B cell (primary cell): ENCODE measurements around the gene MYH14. TPM values are rescaled to one million over a fixed set of nuclear protein-coding genes. Genes with fewer than 3 reads are reported as not detected.

Source experiments
- ATAC-seq: fragments of 200-7000 bp; cut with Tn5 transposase; one replicate; pipeline ENCODE4 v1.10.0; 2021; ENCODE audit warnings: low read depth, mild to moderate bottlenecking, moderate number of reproducible peaks, moderate library complexity
- CTCF ChIA-PET: fragments of 350-600 bp; sonication (Branson Sonifier 250); formaldehyde crosslinking; loops from one replicate; lab custom pipeline; 2021; ENCODE audit warnings: antibody characterized with exemption, inconsistent platforms; lab: Charles Lee
- POLR2A ChIA-PET: fragments of 350-600 bp; sonication (Branson Sonifier 250); formaldehyde crosslinking; loops from one replicate; lab custom pipeline; 2021; ENCODE audit warnings: antibody characterized with exemption; lab: Charles Lee
- DNase-seq: peaks from one replicate; pipeline ENCODE4 v3.0.0; 2013
- H2AFZ ChIP-seq: 2 replicates; pipeline ENCODE4 v1.6.1; 2012; ENCODE audit warnings: mild to moderate bottlenecking, low read depth, low read length; ENCODE audit not compliant: insufficient read depth, poor library complexity, severe bottlenecking
- H3K27ac ChIP-seq, 2 donors: 1 replicate in 1 of 2; 2 replicates in 1 of 2; pipeline ENCODE4 v1.5.1; 2012 to 2013; ENCODE audit warnings: low read length in 2 of 2, mild to moderate bottlenecking in 2 of 2, moderate library complexity in 1 of 2
- H3K27me3 ChIP-seq, 4 experiments: fragments of 200-600 bp in 1 of 4; sonication (generic) in 1 of 4; replicated peaks in 1 of 4; 1 replicate in 2 of 4; 2 replicates in 2 of 4; pipeline versions ENCODE4 v1.6.1 to v1.7.0; 2013 to 2016; ENCODE audit warnings: low read length in 3 of 4, mild to moderate bottlenecking in 2 of 4, mixed read lengths in 1 of 4, moderate library complexity in 1 of 4; ENCODE audit not compliant: insufficient read depth in 4 of 4, control insufficient read depth in 3 of 4; ENCODE audit errors: control extremely low read depth in 1 of 4
- H3K36me3 ChIP-seq, 2 experiments: replicated peaks in 1 of 2; 1 replicate in 1 of 2; 2 replicates in 1 of 2; pipeline versions ENCODE4 v1.6.1 to v1.7.1; 2013; ENCODE audit warnings: low read length in 1 of 2; ENCODE audit not compliant: insufficient read depth in 2 of 2, control insufficient read depth in 1 of 2; ENCODE audit errors: control extremely low read depth in 1 of 2, extremely low read depth in 1 of 2
- H3K4me1 ChIP-seq, 2 donors: fragments of 200-600 bp in 1 of 2; sonication (generic) in 1 of 2; 1 replicate in 1 of 2; 2 replicates in 1 of 2; pipeline versions ENCODE4 v1.5.1 to v1.6.1; 2013 to 2017; ENCODE audit warnings: low read length in 2 of 2; ENCODE audit not compliant: control insufficient read depth in 2 of 2, insufficient read depth in 2 of 2
- H3K4me2 ChIP-seq: replicated peaks from 2 replicates; pipeline ENCODE3; 2012; ENCODE audit warnings: mild to moderate bottlenecking, low read depth, low read length; ENCODE audit not compliant: poor library complexity, severe bottlenecking
- H3K4me3 ChIP-seq, 5 experiments: fragments of 200-600 bp in 1 of 5; sonication (generic) in 1 of 5; 1 replicate in 3 of 5; 2 replicates in 2 of 5; pipeline versions ENCODE4 v1.5.1 to v1.7.0; 2011 to 2016; ENCODE audit warnings: low read length in 4 of 5, mild to moderate bottlenecking in 4 of 5, low read depth in 2 of 5, control low read depth in 1 of 5, moderate library complexity in 1 of 5; ENCODE audit not compliant: insufficient read depth in 1 of 5; ENCODE audit errors: control extremely low read depth in 1 of 5, extremely low read depth in 1 of 5
- H3K79me2 ChIP-seq: fragments of 200-600 bp; sonication (generic); one replicate; pipeline ENCODE4 v1.6.0; 2016; ENCODE audit warnings: low read length; ENCODE audit not compliant: control insufficient read depth, insufficient read depth
- H3K9ac ChIP-seq: fragments of 200-600 bp; sonication (generic); 2 replicates; pipeline ENCODE4 v1.6.1; 2017; ENCODE audit warnings: mild to moderate bottlenecking, low read length, moderate library complexity
- H3K9me3 ChIP-seq, 3 donors: one replicate each; pipeline versions ENCODE4 v1.6.1 to v1.7.1; 2013; ENCODE audit warnings: low read length in 2 of 3; ENCODE audit not compliant: control insufficient read depth in 2 of 3, insufficient read depth in 1 of 3; ENCODE audit errors: control extremely low read depth in 1 of 3
- H4K20me1 ChIP-seq: 2 replicates; pipeline ENCODE4 v1.6.0; 2012; ENCODE audit warnings: mild to moderate bottlenecking, low read length; ENCODE audit not compliant: insufficient read depth, control insufficient read depth, poor library complexity, severe bottlenecking
- H3K27ac Mint-ChIP-seq: one replicate; pipeline ENCODE4 v1.8.0; 2021; ENCODE audit warnings: mixed read lengths
- H3K27me3 Mint-ChIP-seq: one replicate; pipeline ENCODE4 v1.8.0; 2021; ENCODE audit warnings: mixed read lengths
- H3K4me1 Mint-ChIP-seq: one replicate; pipeline ENCODE4 v1.8.0; 2021; ENCODE audit warnings: mixed read lengths
- H3K4me3 Mint-ChIP-seq: one replicate; pipeline ENCODE4 v1.8.0; 2021; ENCODE audit warnings: mixed read lengths
- H3K9me3 Mint-ChIP-seq: one replicate; pipeline ENCODE4 v1.8.0; 2022; ENCODE audit warnings: mixed read lengths; ENCODE audit not compliant: insufficient read depth
- EZH2 ChIP-seq: IDR thresholded peaks from 2 replicates; pipeline ENCODE4 v1.6.1; 2012; ENCODE audit warnings: borderline replicate concordance, low read depth, mild to moderate bottlenecking, moderate library complexity, low read length; ENCODE audit not compliant: insufficient read depth, poor library complexity, severe bottlenecking
- WGBS: methylation state at CpG from one replicate; pipeline ENCODE4 v1.1.5; 2013; ENCODE audit warnings: missing lambda C conversion rate; ENCODE audit not compliant: insufficient coverage; 5-methylcytosine and 5-hydroxymethylcytosine counted together
- intact Hi-C: fragments of 100-400 bp; cut with micrococcal nuclease; formaldehyde crosslinking; loops from one replicate; pipeline ENCODE4 v1.10.0; 2022
- polyA plus RNA-seq: library from polyadenylated mRNA; depleted of rRNA; stranded (reverse); fragments of >200 nt; gene quantifications from 2 replicates; pipeline ENCODE4 v1.2.3, GENCODE V29; 2012
- total RNA-seq, 2 donors: library from RNA; stranded (reverse); fragments of 120-200 nt in 1 of 2; gene quantifications; 1 replicate in 1 of 2; 2 replicates in 1 of 2; pipeline versions ENCODE4 v1.2.3 to v1.2.4, GENCODE V29; 2013 to 2022
- TF ChIP-seq, protein P1 (sequence below): fragments of 200-600 bp; IDR thresholded peaks from one replicate; pipeline ENCODE4 v1.8.0; 2022; ENCODE audit warnings: antibody characterized with exemption, mild to moderate bottlenecking

The MYH14 gene
- total and polyA plus RNA-seq, 2 donors (not counting 1 experiment from before 2014, with no cell fraction given): not detected

DNA sequence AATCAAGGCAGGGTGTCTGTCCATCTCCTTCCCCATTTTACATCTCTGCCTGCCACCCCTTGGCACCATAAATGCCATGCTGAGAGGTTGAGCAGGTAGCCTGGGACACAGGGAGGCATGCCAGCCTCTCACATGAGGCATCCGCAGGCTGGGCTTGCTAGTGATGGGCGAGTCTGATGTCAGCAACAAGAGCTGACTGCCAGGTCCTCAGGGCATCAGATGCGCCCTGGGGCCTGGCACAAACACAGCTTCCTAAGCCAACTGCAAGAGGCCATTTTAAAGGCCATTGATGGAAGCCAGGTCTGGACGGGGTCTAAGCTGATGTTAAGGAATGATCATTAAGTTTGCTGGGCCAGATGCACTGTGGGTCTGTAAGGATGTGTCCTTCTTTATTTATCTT, 34.6 kb downstream of the MYH14 start:
- Mint-ChIP-seq H3K4me1 (no peaks in the 10 kb centered on the region), H3K27me3 (peaks cover 22% of the 10 kb centered on the region), H3K27ac (no peak overlapping the region), H3K4me3 (no peak overlapping the region), H3K9me3 (peaks cover 4% of the 10 kb centered on the region)
- Histone ChIP-seq H3K27me3 (no peaks in the 10 kb centered on the region), H3K79me2 (no peaks in the 10 kb centered on the region), H3K4me2 (no peak overlapping the region), H3K4me1 (no peaks in the 10 kb centered on the region), H3K4me3 (no peak overlapping the region), H3K36me3 (no peaks in the 10 kb centered on the region), H4K20me1 (no peaks in the 10 kb centered on the region), H3K9ac (no peak overlapping the region), H2AFZ (no peak overlapping the region), H3K27ac (no peak overlapping the region), H3K9me3 (peaks cover 0 to 3% (median 0%) of the 10 kb centered on the region in 3 donors)
- ChIA-PET CTCF (no interaction called here), POLR2A (no interaction called here)
- intact Hi-C loops: no loop called here
- ATAC-seq: no peak
- WGBS: 85% methylated on average over 2 of the region's 4 CpGs
- TF ChIP-seq EZH2: no peak
- TF ChIP-seq, protein P1, sequence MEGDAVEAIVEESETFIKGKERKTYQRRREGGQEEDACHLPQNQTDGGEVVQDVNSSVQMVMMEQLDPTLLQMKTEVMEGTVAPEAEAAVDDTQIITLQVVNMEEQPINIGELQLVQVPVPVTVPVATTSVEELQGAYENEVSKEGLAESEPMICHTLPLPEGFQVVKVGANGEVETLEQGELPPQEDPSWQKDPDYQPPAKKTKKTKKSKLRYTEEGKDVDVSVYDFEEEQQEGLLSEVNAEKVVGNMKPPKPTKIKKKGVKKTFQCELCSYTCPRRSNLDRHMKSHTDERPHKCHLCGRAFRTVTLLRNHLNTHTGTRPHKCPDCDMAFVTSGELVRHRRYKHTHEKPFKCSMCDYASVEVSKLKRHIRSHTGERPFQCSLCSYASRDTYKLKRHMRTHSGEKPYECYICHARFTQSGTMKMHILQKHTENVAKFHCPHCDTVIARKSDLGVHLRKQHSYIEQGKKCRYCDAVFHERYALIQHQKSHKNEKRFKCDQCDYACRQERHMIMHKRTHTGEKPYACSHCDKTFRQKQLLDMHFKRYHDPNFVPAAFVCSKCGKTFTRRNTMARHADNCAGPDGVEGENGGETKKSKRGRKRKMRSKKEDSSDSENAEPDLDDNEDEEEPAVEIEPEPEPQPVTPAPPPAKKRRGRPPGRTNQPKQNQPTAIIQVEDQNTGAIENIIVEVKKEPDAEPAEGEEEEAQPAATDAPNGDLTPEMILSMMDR: no peak
- DNase-seq: no peak

- intact Hi-C loops: no loop called here
- ATAC-seq (no peak), DNase-seq (no peak)
- Mint-ChIP-seq H3K4me3 (no peak overlapping the region), H3K4me1 (no peaks in the 10 kb centered on the region), H3K9me3 (peaks cover 4% of the 10 kb centered on the region), H3K27ac (no peak overlapping the region), H3K27me3 (peaks cover 18% of the 10 kb centered on the region)
- no peak overlapping the region for H2AFZ ChIP-seq
- H3K4me3 ChIP-seq: no peak overlapping the region
- ChIA-PET CTCF (interaction anchor here (0.6 kb wide), 1 partner anchor 91 kb away, joined by 4 read pairs; no protein-coding TSS in a partner anchor), POLR2A (no interaction called here)
- WGBS: 100% methylated on average over 3 of the region's 11 CpGs
- no peaks in the 10 kb centered on the region for H3K4me1 ChIP-seq
- no peak overlapping the region for H3K4me2 ChIP-seq
- H3K36me3 ChIP-seq: no peaks in the 10 kb centered on the region
- H3K27me3 ChIP-seq: no peaks in the 10 kb centered on the region
- no peak for TF ChIP-seq EZH2
- TF ChIP-seq, protein P1: no peak
- no peak overlapping the region for H3K27ac ChIP-seq
- no peaks in the 10 kb centered on the region for H3K79me2 ChIP-seq
- H3K9ac ChIP-seq: no peak overlapping the region
- H4K20me1 ChIP-seq: no peaks in the 10 kb centered on the region
- peaks cover 0 to 3% (median 0%) of the 10 kb centered on the region in 3 donors for H3K9me3 ChIP-seq
Measured at GRCh38 chr19:50239921-50240590, 36.6 kb downstream of the MYH14 start.
